ENCODE results near the gene TOX2. TPM values are rescaled to one million over a fixed set of nuclear protein-coding genes. Genes with fewer than 3 reads are reported as not detected.

The TOX2 gene
- total RNA-seq, 2 experiments from 2014 or later, result 0.23 TPM; not detected in 1

DNA sequence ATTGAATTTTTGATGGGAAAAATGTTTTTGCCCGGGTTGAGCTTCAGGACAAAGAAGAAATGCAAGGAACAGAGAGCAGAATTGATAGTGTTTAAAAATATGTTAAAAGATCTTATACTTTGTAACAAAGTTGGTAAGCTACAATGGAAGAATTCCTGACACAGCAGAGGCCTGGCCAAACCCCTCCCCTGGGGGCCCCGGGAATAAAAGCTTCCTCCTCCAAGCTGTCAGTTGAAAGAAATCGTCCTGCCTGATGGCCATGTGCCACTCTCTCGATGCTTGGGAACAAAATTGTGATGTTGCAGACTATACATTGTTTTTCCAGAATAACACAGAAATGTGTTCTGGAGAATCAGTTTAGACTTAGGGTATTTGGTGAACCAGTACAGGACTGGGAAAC lies 14.2 kb upstream of the TOX2 start:
- H3K4me2 ChIP-seq (ENCODE audit: low read length), result no peak overlapping the region
- H3K36me3 ChIP-seq (ENCODE audit: insufficient read depth, low read length), result no peaks in the 10 kb centered on the region
- no TSS peak for BruUV-seq (replicated peaks)
- no peaks in the 10 kb centered on the region for H3K9me3 ChIP-seq (ENCODE audit: low read length)
- no peak overlapping the region for H2AFZ ChIP-seq (ENCODE audit: low read length)
- TF ChIP-seq, protein P1, sequence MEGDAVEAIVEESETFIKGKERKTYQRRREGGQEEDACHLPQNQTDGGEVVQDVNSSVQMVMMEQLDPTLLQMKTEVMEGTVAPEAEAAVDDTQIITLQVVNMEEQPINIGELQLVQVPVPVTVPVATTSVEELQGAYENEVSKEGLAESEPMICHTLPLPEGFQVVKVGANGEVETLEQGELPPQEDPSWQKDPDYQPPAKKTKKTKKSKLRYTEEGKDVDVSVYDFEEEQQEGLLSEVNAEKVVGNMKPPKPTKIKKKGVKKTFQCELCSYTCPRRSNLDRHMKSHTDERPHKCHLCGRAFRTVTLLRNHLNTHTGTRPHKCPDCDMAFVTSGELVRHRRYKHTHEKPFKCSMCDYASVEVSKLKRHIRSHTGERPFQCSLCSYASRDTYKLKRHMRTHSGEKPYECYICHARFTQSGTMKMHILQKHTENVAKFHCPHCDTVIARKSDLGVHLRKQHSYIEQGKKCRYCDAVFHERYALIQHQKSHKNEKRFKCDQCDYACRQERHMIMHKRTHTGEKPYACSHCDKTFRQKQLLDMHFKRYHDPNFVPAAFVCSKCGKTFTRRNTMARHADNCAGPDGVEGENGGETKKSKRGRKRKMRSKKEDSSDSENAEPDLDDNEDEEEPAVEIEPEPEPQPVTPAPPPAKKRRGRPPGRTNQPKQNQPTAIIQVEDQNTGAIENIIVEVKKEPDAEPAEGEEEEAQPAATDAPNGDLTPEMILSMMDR (conservative IDR thresholded peaks at IDR 0.05; ENCODE audit: low read length), result no peak
- no peak for TF ChIP-seq EZH2phosphoT487 (IDR thresholded peaks at IDR 0.05; ENCODE audit: borderline replicate concordance, low read depth, low read length)
- H3K9me2 ChIP-seq (ENCODE audit: insufficient read depth, low read length), result no peaks in the 10 kb centered on the region
- ChIA-PET CTCF (ENCODE audit: unreplicated experiment) (no interaction called here), POLR2A (interaction anchor here (0.6 kb wide), 1 partner anchor 41 kb away, joined by 4 read pairs; no protein-coding TSS in a partner anchor)
- DNase-seq (ENCODE audit: low spot score), result no peak
- H3K27ac ChIP-seq (ENCODE audit: low read depth, low read length, poor library complexity, severe bottlenecking), result no peak overlapping the region
- no peaks in the 10 kb centered on the region for H3K4me1 ChIP-seq (ENCODE audit: insufficient read depth, low read length, poor library complexity, severe bottlenecking)
- H3K79me2 ChIP-seq (ENCODE audit: insufficient read depth, low read depth, low read length), result no peaks in the 10 kb centered on the region
- no peak overlapping the region for H3K4me3 ChIP-seq (ENCODE audit: low read depth, low read length, poor library complexity, severe bottlenecking)
- intact Hi-C loops (cut with micrococcal nuclease; ENCODE audit: unreplicated experiment), result no loop called here
- no peaks in the 10 kb centered on the region for H4K20me1 ChIP-seq (ENCODE audit: insufficient read depth, low read length)

DNA sequence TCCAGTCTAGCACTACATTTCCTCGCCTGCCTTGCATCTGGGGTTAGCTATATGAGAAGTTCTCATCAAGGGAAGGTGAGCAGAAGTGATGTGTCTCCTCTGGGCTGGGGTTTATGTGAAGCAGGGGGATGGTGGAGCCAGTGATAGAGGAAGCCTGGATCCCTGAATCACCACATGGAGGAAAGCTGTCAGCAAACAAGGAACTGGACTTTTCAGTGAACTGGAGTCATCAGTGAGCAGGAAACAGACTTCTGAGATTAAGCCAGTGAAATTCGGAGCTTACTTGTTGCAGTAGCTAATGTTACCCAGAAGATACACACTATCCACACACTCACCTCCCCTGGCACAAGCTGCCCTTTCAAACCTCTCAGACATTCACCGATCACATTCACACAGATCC lies 13.4 kb upstream of the TOX2 start:
- H3K79me2 ChIP-seq (ENCODE audit: insufficient read depth, low read depth, low read length), result no peaks in the 10 kb centered on the region
- POLR2A ChIA-PET, result no interaction called here
- CTCF ChIA-PET (ENCODE audit: unreplicated experiment), result no interaction called here

More for the DNA sequence above, 13.4 kb upstream of the TOX2 start:
- Histone ChIP-seq H2AFZ (ENCODE audit: low read length) (no peak overlapping the region), H3K9me3 (ENCODE audit: low read length) (no peaks in the 10 kb centered on the region), H4K20me1 (ENCODE audit: insufficient read depth, low read length) (no peaks in the 10 kb centered on the region), H3K4me1 (ENCODE audit: insufficient read depth, low read length, poor library complexity, severe bottlenecking) (no peaks in the 10 kb centered on the region), H3K36me3 (ENCODE audit: insufficient read depth, low read length) (no peaks in the 10 kb centered on the region), H3K4me2 (ENCODE audit: low read length) (no peak overlapping the region), H3K9me2 (ENCODE audit: insufficient read depth, low read length) (no peaks in the 10 kb centered on the region), H3K4me3 (ENCODE audit: low read depth, low read length, poor library complexity, severe bottlenecking) (no peak overlapping the region), H3K27ac (ENCODE audit: low read depth, low read length, poor library complexity, severe bottlenecking) (no peak overlapping the region)
- no peak for DNase-seq (ENCODE audit: low spot score)
- TF ChIP-seq, protein P1 (conservative IDR thresholded peaks at IDR 0.05; ENCODE audit: low read length), result no peak
- no peak for TF ChIP-seq EZH2phosphoT487 (IDR thresholded peaks at IDR 0.05; ENCODE audit: borderline replicate concordance, low read depth, low read length)
- intact Hi-C loops (cut with micrococcal nuclease; ENCODE audit: unreplicated experiment), result no loop called here
- BruUV-seq (replicated peaks), result no TSS peak
